ENCODE data around the gene RMND5A.
A peak's percentile ranks its signal among the peaks of the same experiment; 100 is the strongest.
"Not testable (repeated sequence)": the region's sequence is repeated elsewhere in the genome, so short reads cannot be mapped to it uniquely, and the experiment has no call there.

Gene RMND5A

DNA sequence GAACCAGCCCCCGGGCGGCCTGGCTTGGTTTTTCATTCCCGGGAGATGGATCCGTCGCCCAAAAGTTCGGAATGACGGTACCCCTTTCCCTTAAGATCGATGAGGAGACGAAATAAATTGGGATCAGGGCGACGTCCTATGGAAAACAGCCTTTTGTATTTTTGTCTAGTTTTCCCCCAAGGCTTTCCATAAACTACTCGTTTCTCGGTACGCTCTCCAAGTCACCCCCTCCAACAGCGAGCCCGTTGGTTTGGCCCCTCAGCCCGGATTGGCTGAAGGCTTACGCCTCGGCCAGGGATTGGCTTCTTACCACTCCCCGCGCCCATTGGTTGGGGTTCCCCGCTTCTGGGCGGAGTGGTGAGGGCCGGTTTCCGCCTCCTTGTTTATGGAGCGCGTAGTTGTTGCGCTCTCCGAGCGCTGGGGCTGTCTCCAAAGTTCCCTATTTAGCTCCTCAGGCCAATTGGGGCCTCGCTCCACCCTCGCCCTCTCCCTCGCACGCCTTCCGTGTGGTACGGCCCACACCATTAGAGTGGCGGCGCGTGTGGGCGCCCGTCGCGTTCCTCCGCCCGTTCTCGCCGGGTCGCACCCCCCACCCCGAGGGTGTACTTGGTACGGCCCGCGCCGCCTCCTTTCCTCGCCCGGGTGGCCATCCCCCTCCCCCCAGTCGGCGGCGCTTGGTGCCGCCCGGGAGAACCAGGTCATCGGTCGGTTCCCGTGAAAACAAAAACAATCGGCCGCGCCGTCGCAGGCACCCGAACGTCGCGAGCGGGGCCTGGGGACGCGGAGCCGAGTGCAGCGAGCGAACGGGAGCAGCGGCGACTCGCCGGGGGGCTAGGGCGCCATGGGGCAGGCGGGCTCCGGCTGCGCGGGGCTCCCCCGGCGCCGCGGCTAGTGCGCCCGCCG lies at the start of gene RMND5A:
Gene RMND5A, plus strand, starts transcription at position 655 of the 903 bp plus-strand sequence. CDS start 377 bp downstream, outside the sequence.
- peak; percentile 86 for DNase-seq

DNA sequence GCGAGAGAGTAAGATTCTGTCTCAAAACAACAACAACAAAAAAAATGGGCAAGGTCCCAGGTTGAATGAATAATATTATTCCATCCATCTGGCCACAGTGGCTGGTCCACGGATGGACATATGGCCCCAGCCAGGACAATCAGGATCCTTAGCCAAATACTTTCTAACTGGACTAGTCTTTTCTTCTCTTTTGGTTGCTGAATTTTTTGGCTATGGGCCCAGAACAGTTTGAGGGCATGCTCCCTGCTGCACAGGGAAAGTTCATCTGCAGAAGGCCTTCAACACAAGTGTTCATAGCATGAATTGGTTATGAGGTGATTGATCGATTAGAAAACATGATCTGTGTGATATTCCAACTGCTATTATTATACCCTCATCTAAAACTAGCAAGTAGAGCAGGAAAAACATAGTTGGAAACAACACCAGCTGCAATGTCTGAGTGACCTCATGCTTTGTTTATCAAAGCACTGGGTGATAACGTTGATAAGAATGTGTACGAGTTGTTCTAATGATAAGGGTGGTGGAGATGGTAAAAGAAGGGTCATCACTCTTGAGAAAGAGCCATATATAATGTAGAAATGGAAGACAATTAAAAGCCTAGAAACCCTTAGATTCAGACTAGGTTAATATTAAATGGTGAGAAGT lies 48.6 kb upstream of the RMND5A start:
- DNase-seq: no peak

DNA sequence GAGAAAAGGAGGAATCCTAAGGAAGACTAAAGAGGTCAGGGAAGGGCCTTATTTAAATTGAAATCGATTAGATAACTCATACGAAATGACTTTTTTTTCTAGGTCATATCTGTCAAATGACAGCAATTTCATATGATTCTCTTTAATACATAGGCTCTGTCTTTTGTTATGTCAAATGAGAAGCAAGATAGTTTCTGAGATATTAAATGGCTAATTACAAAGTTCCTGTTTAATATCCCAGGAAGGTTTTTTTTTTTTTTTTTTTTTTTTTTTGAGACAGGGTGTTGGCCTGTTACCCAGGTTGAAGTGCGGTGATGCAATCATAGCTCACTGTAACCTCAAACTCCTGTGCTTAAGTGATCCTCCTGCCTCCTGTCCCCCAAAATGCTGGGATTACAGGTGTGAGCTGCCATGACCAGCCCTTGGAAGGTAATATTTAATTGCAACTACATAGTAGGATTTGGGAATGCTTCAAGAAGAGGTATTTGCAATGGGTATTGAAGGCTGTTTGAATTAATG lies 48.0 kb upstream of the RMND5A start:
- no peak for DNase-seq

- no peak for DNase-seq
These were observed 47.1 kb upstream of the RMND5A start for GRCh38 chr2:86673011-86673410.

DNA sequence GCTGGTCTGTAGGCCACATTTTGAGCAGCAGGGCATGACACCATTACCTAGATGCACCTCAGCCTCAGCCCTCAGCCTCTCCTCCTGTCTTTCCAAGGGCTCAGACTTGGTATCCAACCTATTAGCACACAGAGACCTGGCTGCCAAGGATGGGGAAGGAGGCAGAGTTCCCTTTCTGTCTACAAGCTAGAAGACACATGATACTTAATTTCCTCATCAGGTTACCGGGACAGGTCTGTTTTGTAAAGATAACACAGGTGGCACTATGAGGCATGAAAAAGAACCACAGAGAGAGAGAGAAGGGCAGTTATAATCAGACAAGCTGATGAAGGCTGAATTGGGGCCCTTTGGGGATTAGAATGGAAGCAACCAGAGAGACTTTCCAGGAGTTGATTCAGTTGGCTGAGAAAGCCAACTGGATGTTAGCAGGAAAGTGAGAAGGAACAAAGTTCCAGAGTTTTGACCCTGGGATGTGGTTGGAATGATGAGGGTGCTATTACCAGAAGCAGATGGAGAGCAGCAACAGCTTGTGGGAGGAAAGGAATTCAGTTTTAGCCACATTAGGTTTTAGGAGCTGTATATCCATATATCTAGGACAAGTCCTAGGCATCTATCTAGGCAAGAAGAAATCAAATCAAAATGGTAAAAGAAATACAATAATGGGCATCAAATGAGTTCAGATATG lies 46.0 kb upstream of the RMND5A start:
- no peak for DNase-seq

- no peak for DNase-seq
These were observed 45.0 kb upstream of the RMND5A start for GRCh38 chr2:86675104-86675503.

DNA sequence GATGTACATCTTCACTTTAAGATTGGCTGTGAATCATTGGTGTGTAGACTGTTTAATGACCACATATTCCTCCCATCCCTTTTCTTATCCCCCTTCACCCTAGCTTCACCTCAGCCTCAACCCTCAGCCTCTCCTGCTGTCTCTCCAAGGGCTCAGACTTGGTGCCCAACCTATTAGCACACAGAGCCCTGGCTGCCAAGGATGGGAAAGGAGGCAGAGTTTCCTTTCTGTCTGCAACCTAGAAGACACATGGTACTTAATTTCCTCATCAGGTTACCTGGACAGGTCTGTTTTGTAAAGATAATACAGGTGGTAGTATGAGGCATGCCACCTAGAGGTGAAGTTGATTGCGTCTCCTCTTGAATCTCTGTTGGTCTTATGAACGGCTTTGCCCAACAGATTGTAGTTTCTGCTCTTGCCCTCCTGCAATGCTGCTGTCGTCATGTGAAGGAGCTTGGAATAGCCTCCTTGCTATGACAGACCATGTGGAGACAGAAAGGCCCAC lies 44.5 kb upstream of the RMND5A start:
- DNase-seq: no peak

DNA sequence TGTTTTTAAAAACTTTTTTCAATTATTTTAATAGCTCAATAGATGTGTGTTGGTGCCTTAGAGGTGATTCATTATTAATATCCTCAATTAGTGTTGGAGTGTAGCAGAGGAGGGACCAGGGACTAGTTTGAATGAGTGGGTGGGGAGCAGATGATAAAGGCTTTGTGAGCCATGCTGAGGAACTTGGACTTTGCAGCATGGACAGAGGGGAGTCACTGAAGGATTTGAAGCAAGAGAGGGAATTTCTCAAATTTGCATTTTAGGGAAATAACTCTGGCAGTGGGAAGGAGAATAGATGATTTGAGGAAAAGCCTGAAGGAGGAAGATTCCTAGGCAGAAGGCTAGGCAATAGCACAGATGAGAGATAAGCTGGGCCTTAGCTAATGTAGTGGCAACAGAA lies 42.3 kb upstream of the RMND5A start:
- DNase-seq: no peak

- DNase-seq: no peak
These were observed 41.1 kb upstream of the RMND5A start for GRCh38 chr2:86679036-86679435.

DNA sequence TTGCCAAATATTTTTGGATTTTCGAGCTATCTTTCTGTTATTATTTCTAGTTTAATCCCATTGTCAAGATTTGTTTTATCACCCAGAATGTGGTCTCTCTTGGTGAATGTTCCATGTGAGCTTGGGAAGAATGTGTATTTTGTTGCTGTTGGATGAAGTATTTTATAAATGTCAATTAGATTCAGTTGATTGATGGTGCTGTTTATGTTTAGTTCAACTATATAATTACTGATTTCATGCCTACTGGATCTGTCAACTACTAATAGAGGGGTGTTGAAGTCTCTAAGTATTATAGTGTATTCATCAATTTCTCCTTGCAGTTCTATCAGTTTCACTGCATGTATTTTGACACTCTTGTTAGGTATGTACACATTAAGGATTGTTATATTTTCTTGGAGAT lies 34.7 kb upstream of the RMND5A start:
- no peak for DNase-seq

DNA sequence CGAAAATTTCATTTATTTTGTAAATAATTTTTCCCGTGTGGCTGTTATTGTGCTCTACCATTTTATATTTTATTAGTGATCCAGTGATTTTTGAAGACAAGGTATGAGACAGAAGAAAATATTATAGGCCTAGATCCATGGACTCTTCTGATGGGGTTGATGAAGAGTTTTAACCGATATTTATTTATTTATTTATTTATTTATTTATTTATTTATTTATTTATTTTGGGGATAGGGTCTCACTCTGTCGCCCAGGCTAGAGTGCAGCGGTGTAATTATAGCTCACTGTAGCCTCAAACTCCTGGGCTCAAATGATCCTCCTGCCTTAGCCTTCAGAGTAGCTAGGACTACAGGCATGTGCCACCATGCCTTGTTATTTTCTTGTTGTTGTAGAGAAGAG lies 33.6 kb upstream of the RMND5A start:
- no peak for DNase-seq

DNA sequence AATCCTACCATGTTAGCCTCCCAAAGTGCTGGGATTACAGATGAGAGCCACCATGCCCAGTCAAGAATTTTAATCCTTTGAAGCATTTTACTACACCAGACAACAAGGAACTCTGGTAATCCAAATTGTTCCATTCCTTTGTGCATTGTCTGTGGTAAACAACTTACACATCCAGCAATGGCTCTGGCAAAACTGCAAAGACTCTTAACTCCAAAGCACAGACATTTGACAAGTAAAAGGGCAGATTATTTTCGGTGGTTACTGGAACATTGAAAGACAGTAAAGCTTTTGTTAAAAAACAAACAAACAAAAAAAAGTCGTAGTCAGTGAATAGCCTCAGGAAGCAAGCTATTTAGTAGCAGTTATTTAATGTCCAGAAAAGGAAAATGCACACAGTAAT lies 33.2 kb upstream of the RMND5A start:
- no peak for DNase-seq

DNA sequence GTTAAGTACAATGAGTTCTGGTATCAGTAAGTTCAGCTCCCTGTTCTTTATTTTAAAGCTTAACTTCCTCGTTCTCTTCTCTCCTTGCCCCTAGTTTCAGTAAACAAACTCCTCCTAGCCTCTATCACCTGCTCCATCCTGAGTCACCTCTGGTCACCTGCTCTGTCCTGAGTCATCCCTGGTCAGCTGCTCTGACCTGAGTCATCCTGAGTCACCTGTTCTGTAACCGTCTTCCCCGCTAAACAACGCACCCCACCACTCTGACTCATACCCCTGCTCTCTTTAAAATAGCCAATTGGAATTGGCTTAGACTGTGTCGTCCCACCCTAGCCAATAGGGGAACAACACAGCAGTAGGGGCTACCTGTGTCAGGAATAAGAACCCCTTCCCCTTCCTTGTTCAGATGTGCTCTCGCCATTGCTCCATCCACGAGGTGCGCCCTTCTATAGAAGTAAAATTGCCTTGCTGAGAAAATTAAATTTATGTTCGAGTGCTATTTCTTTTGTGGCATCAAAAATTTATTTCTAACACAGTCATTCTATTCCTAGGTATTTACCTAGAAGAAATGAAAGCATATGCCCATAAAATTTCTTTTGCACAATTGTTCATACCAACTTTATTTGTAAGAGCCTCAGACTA lies 24.9 kb upstream of the RMND5A start:
- no peak for DNase-seq

- DNase-seq: no peak
These were observed 22.5 kb upstream of the RMND5A start for GRCh38 chr2:86697551-86698104.

GRCh38 chr2:86700690-86701089 lies 19.4 kb upstream of the RMND5A start:
- DNase-seq: no peak

- DNase-seq: peak; percentile 22
These were observed 16.3 kb upstream of the RMND5A start for GRCh38 chr2:86703704-86704361.

DNA sequence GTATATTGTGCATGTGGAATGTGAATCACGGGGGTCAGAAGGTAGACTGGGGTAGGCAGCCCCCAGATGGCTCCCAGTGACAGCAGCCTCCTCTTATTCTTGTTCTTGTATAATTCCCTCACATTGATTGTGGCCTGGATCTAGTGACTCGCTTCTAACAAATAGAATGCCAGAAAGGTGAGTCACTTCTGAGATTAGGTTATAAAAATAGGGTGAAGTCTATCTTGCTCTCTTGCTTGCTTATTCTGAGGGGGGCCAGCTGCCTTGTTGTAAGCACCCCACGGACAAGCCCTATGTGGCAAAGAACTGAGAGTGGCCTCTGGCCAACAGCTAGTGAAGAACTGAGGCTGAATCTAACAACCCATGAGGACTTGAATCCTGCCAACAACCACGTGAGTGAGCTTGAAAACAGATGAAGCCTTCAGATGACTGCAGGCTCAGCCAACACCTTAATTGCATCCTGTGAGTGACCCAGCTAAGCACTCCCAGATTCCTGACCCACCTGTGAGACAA lies 15.6 kb upstream of the RMND5A start:
- peak; percentile 11 for DNase-seq

GRCh38 chr2:86706220-86706619 lies 13.9 kb upstream of the RMND5A start:
- DNase-seq: no peak

DNA sequence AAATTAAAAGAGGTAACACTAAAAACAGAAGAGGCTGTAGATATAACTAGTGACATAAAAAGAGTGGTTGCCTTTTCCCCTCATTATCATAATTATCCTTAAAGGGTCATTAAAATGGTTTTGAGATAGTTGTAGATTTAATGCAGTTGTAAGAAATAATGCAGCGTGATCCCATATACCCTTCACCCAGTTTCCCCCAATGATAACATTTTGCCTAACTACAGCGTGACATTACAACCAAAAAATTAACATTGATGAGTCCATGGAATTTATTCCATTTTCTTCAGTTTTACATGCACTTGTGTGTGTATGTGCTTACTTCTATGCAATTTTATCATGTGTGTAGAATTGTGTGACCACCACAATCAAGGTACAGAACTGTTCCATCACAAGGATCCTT lies 13.2 kb upstream of the RMND5A start:
- DNase-seq: no peak

DNA sequence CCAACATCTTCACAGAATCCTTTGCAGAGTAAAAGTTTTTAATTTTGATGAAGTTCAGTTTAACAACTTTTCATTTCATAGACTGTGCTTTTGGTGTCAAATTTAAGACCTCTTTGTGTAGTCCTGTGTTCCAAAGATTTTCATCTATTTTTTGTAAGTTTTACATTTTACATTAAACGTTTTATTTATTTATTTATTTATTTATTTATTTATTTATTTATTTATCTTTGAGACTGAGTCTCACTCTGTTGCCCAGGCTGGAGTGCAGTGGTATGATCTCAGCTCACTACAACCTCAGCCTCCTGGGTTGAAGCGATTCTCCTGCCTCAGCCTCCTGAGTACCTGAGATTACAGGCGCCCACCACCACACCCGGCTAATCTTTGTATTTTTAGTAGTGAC lies 12.0 kb upstream of the RMND5A start:
- DNase-seq: not testable (repeated sequence)

- not testable (repeated sequence) for DNase-seq
These were observed 5.4 kb upstream of the RMND5A start for GRCh38 chr2:86714579-86715173.
